ENCODE results near the gene GPR17. TPM values are rescaled to one million over a fixed set of nuclear protein-coding genes. Genes with fewer than 3 reads are reported as not detected.

The GPR17 gene
- total and polyA plus RNA-seq, 8 donors, result 0.24 to 3.6 (median 1.1) TPM

- Histone ChIP-seq H3K4me3 (no peak overlapping the region), H3K27ac (no peak overlapping the region), H3K9me3 (peaks cover 0 to 2% of the 10 kb centered on the region in 2 donors), H3K4me1 (no peaks in the 10 kb centered on the region), H3K27me3 (no peaks in the 10 kb centered on the region), H3K36me3 (no peaks in the 10 kb centered on the region)
- no peak for DNase-seq
- no peak for ATAC-seq
- TF ChIP-seq CTCF (IDR thresholded peaks at IDR 0.05), result no peak
- intact Hi-C loops (cut with DNase I), result no loop called here
Measured at GRCh38 chr2:127598711-127599110, 47.2 kb upstream of the GPR17 start.

GRCh38 chr2:127599211-127599610, 46.7 kb upstream of the GPR17 start:
- Histone ChIP-seq H3K4me3 (no peak overlapping the region), H3K27ac (no peak overlapping the region), H3K27me3 (no peaks in the 10 kb centered on the region), H3K36me3 (no peaks in the 10 kb centered on the region), H3K9me3 (peaks cover 0 to 2% of the 10 kb centered on the region in 2 donors), H3K4me1 (no peaks in the 10 kb centered on the region)
- ATAC-seq (no peak), DNase-seq (no peak)
- no peak for TF ChIP-seq CTCF (IDR thresholded peaks at IDR 0.05)
- intact Hi-C loops (cut with DNase I), result no loop called here

- no peak overlapping the region for H3K27ac ChIP-seq
- TF ChIP-seq CTCF (IDR thresholded peaks at IDR 0.05), result no peak
- peaks cover 0 to 2% of the 10 kb centered on the region in 2 donors for H3K9me3 ChIP-seq
- H3K4me1 ChIP-seq, result no peaks in the 10 kb centered on the region
- no peak overlapping the region for H3K4me3 ChIP-seq
- H3K36me3 ChIP-seq, result no peaks in the 10 kb centered on the region
- intact Hi-C loops (cut with DNase I), result no loop called here
- ATAC-seq, result no peak
- H3K27me3 ChIP-seq, result no peaks in the 10 kb centered on the region
- no peak for DNase-seq
Measured at GRCh38 chr2:127604986-127605385, 41.0 kb upstream of the GPR17 start.

- DNase-seq (no peak), ATAC-seq (no peak)
- Histone ChIP-seq H3K9me3 (peaks cover 0 to 7% of the 10 kb centered on the region in 2 donors), H3K4me1 (no peaks in the 10 kb centered on the region), H3K36me3 (no peaks in the 10 kb centered on the region), H3K4me3 (no peak overlapping the region), H3K27me3 (no peaks in the 10 kb centered on the region), H3K27ac (no peak overlapping the region)
- intact Hi-C loops (cut with DNase I), result no loop called here
- no peak for TF ChIP-seq CTCF (IDR thresholded peaks at IDR 0.05)
Measured at GRCh38 chr2:127605691-127606263, 40.2 kb upstream of the GPR17 start.

GRCh38 chr2:127606625-127607398, 39.1 kb upstream of the GPR17 start:
- Histone ChIP-seq H3K4me3 (no peak overlapping the region), H3K27me3 (no peaks in the 10 kb centered on the region), H3K9me3 (peaks cover 0 to 8% of the 10 kb centered on the region in 2 donors), H3K27ac (no peak overlapping the region), H3K4me1 (no peaks in the 10 kb centered on the region), H3K36me3 (no peaks in the 10 kb centered on the region)
- no peak for TF ChIP-seq CTCF (IDR thresholded peaks at IDR 0.05)
- peak in 1 of 4 donors; percentile 19 for DNase-seq
- intact Hi-C loops (cut with DNase I), result no loop called here
- ATAC-seq, result no peak

Data from left lung (tissue), 10 donors.